ENCODE results near the gene GGT1.
"Not testable (repeated sequence)": the region's sequence is repeated elsewhere in the genome, so short reads cannot be mapped to it uniquely, and the experiment has no call there.

DNA sequence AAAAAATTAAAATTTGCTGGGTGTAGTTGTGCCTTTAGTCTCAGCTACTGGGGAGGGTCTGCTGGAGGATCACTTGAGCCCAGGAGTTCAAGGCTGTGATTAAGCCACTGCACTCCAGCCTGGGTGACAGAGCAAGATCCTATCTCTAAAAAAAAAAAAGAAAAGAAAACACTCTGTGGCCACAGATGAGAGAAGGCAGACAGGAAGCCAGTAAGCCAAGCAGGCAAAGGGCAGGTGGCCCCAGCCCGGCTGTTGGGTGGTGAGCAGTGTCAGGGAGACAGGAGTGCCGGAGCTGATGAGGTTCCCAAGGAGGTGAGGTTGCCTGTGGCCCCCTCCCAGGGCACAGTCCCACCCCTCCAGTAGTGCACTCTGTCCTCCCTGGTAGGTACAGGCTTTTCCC, 19.6 kb downstream of the GGT1 start:
- TF ChIP-seq, protein P1, sequence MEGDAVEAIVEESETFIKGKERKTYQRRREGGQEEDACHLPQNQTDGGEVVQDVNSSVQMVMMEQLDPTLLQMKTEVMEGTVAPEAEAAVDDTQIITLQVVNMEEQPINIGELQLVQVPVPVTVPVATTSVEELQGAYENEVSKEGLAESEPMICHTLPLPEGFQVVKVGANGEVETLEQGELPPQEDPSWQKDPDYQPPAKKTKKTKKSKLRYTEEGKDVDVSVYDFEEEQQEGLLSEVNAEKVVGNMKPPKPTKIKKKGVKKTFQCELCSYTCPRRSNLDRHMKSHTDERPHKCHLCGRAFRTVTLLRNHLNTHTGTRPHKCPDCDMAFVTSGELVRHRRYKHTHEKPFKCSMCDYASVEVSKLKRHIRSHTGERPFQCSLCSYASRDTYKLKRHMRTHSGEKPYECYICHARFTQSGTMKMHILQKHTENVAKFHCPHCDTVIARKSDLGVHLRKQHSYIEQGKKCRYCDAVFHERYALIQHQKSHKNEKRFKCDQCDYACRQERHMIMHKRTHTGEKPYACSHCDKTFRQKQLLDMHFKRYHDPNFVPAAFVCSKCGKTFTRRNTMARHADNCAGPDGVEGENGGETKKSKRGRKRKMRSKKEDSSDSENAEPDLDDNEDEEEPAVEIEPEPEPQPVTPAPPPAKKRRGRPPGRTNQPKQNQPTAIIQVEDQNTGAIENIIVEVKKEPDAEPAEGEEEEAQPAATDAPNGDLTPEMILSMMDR (conservative IDR thresholded peaks at IDR 0.05; ENCODE audit: low read depth, low read length): not testable (repeated sequence)
- TF ChIP-seq EZH2phosphoT487 (IDR thresholded peaks at IDR 0.05; ENCODE audit: borderline replicate concordance, low read length); EZH2 (IDR thresholded peaks at IDR 0.05; ENCODE audit: low read length, unreplicated experiment): not testable (repeated sequence)
